Loucy (cell line): ENCODE results near the gene LRRC42.

Experiments
- H2AFZ ChIP-seq: fragments of 200-600 bp; sonication (generic); 2 replicates; pipeline ENCODE4 v1.6.0; 2016; ENCODE audit warnings: antibody characterized with exemption, mild to moderate bottlenecking, low read length, moderate library complexity
- H3F3A ChIP-seq: fragments of 200-600 bp; 2 replicates; pipeline ENCODE4 v1.6.0; 2016; ENCODE audit warnings: antibody characterized with exemption, low read depth, mild to moderate bottlenecking
- H3K27me3 ChIP-seq: fragments of 200-600 bp; sonication (generic); 2 replicates; pipeline ENCODE4 v1.6.1; 2014; ENCODE audit warnings: low read length, mild to moderate bottlenecking; ENCODE audit not compliant: insufficient read depth, poor library complexity, severe bottlenecking
- H3K36me3 ChIP-seq: fragments of 200-600 bp; sonication (generic); 2 replicates; pipeline ENCODE4 v1.6.1; 2016; ENCODE audit warnings: low read length; ENCODE audit not compliant: insufficient read depth
- H3K4me1 ChIP-seq: fragments of 200-600 bp; sonication (generic); 2 replicates; pipeline ENCODE4 v1.5.1; 2014; ENCODE audit warnings: low read length, mild to moderate bottlenecking; ENCODE audit not compliant: insufficient read depth, poor library complexity, severe bottlenecking
- H3K4me2 ChIP-seq: fragments of 200-600 bp; sonication (generic); 2 replicates; pipeline ENCODE4 v1.6.0; 2014; ENCODE audit warnings: antibody characterized with exemption, low read length, low read depth, mild to moderate bottlenecking; ENCODE audit not compliant: poor library complexity, severe bottlenecking
- H3K4me3 ChIP-seq: fragments of 200-600 bp; sonication (generic); 2 replicates; pipeline ENCODE4 v1.5.1; 2014; ENCODE audit warnings: low read length, mild to moderate bottlenecking, mixed read lengths; ENCODE audit not compliant: poor library complexity, severe bottlenecking
- H3K79me2 ChIP-seq: fragments of 200-600 bp; sonication (generic); 2 replicates; pipeline ENCODE4 v1.6.1; 2014; ENCODE audit warnings: low read length; ENCODE audit not compliant: insufficient read depth
- H3K9ac ChIP-seq: fragments of 200-600 bp; sonication (generic); 2 replicates; pipeline ENCODE4 v1.6.0; 2014; ENCODE audit warnings: mild to moderate bottlenecking, low read depth, low read length, moderate library complexity; ENCODE audit not compliant: poor library complexity, severe bottlenecking
- H3K9me2 ChIP-seq: fragments of 200-600 bp; sonication (generic); replicated peaks from 2 replicates; pipeline ENCODE4 v1.6.1; 2016; ENCODE audit warnings: low read depth, low read length, mixed read lengths
- H3K9me3 ChIP-seq: fragments of 200-600 bp; sonication (generic); 2 replicates; pipeline ENCODE4 v1.6.1; 2014; ENCODE audit warnings: mild to moderate bottlenecking, antibody characterized with exemption, low read length, low read depth; ENCODE audit not compliant: insufficient read depth
- H4K20me1 ChIP-seq: fragments of 200-600 bp; sonication (generic); 2 replicates; pipeline ENCODE4 v1.6.0; 2014; ENCODE audit warnings: antibody characterized with exemption, low read length, mild to moderate bottlenecking; ENCODE audit not compliant: insufficient read depth, poor library complexity, severe bottlenecking
- EZH2phosphoT487 ChIP-seq: fragments of 200-600 bp; IDR thresholded peaks from 2 replicates; pipeline ENCODE4 v1.6.1; 2018; ENCODE audit warnings: antibody characterized with exemption, mild to moderate bottlenecking, moderate library complexity, borderline replicate concordance
- TF ChIP-seq, protein P1 (sequence below): fragments of 200-600 bp; sonication (generic); conservative IDR thresholded peaks from 2 replicates; pipeline ENCODE4 v1.5.1; 2014; ENCODE audit warnings: mild to moderate bottlenecking, antibody characterized with exemption, low read length

The LRRC42 gene

DNA sequence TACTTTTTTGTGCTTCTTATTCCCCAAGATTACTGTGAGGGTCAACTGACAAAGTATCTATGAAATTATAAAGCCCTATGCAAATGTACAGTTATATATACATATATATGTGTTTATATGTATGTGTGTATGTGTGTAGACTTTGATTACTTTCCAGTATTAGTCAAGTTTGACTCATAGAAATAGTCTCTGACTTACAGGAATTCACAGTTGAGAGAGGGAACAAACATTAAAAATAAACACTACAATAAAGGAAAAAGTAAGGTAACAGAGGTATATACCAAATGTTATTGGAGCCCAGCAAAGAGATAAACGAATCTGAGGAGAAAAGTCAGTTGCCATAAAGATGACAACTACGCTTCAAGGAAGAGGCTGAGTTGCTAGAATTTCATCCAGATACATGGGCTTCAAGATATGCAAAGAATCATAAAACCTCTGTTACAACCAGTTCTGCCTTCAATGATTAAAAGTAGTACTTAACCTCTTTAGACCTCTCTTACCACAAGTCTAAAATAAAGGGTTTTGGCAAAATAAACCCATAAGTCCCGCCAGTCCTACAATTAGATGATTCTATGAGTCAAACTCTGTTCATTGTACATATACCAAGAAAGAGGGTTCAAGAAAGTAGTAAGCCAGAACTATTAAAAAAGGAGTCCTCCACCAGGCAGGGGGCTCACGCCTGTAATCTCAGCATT, 7.9 kb upstream of the LRRC42 start:
- Histone ChIP-seq H2AFZ (no peak overlapping the region), H3K36me3 (peaks cover 12% of the 10 kb centered on the region), H3K79me2 (peaks cover 44% of the 10 kb centered on the region), H3K9me2 (no peaks in the 10 kb centered on the region), H3K9ac (no peak overlapping the region), H3K9me3 (peaks cover 14% of the 10 kb centered on the region; the same call in 1 of the 2 replicates), H4K20me1 (peaks cover 14% of the 10 kb centered on the region), H3K27me3 (no peaks in the 10 kb centered on the region), H3F3A (peaks cover 7% of the 10 kb centered on the region; the same call in 1 of the 2 replicates), H3K4me3 (no peak overlapping the region), H3K4me2 (peak overlapping the region; percentile 42), H3K4me1 (peaks cover 38% of the 10 kb centered on the region)
- no peak for TF ChIP-seq EZH2phosphoT487
- TF ChIP-seq, protein P1, sequence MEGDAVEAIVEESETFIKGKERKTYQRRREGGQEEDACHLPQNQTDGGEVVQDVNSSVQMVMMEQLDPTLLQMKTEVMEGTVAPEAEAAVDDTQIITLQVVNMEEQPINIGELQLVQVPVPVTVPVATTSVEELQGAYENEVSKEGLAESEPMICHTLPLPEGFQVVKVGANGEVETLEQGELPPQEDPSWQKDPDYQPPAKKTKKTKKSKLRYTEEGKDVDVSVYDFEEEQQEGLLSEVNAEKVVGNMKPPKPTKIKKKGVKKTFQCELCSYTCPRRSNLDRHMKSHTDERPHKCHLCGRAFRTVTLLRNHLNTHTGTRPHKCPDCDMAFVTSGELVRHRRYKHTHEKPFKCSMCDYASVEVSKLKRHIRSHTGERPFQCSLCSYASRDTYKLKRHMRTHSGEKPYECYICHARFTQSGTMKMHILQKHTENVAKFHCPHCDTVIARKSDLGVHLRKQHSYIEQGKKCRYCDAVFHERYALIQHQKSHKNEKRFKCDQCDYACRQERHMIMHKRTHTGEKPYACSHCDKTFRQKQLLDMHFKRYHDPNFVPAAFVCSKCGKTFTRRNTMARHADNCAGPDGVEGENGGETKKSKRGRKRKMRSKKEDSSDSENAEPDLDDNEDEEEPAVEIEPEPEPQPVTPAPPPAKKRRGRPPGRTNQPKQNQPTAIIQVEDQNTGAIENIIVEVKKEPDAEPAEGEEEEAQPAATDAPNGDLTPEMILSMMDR, result no peak

DNA sequence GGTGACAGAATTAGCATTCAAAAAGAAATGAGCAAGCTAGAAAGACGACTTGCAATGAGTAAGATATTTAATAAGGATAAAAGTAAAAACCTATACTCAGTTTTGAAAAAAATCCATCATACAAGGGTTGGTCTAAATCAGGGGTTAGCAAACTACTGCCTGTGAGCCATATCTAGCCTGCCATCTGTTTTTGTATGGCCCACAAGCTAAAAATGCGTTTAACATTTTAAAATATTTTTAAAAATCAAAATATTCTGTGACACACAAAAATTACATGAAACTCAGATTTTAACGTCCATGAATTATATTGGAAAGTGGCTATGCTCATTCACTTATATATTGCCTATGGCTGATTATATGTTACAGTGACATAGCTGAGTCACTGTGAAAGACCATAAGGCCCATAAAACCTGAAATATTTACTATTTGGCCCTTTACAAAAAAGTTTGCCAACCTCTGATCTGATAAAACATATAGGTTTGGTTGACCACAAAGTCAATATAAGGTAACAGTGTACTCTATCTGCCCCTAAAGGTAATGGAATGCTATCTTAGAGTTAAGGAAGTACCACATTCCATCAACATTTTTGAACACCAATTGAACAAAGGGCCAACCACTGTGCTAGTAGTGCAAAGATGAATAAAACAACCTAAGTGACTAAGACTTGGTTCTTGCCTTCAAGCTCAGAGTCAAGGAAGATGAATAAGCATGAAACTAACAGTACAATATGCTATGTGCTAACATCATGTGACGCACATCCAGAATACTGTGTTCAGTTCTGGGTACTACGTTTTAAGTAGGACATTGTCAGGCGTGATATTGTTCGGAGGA, 3.8 kb upstream of the LRRC42 start:
- peak overlapping the region; percentile 84 for H3K9ac ChIP-seq
- H3F3A ChIP-seq, result peaks cover 7% of the 10 kb centered on the region; the same call in 1 of the 2 replicates
- H3K4me3 ChIP-seq, result peak overlapping the region; percentile 90
- peaks cover 16% of the 10 kb centered on the region for H4K20me1 ChIP-seq
- no peaks in the 10 kb centered on the region for H3K9me2 ChIP-seq
- H3K9me3 ChIP-seq, result no peaks in the 10 kb centered on the region
- H3K27me3 ChIP-seq, result no peaks in the 10 kb centered on the region
- H2AFZ ChIP-seq, result no peak overlapping the region
- peak overlapping the region; percentile 86 for H3K4me2 ChIP-seq
- peaks cover 61% of the 10 kb centered on the region for H3K4me1 ChIP-seq
- no peak for TF ChIP-seq EZH2phosphoT487
- TF ChIP-seq, protein P1, result no peak
- peaks cover 3% of the 10 kb centered on the region; the same call in 1 of the 2 replicates for H3K36me3 ChIP-seq
- H3K79me2 ChIP-seq, result peaks cover 73% of the 10 kb centered on the region

DNA sequence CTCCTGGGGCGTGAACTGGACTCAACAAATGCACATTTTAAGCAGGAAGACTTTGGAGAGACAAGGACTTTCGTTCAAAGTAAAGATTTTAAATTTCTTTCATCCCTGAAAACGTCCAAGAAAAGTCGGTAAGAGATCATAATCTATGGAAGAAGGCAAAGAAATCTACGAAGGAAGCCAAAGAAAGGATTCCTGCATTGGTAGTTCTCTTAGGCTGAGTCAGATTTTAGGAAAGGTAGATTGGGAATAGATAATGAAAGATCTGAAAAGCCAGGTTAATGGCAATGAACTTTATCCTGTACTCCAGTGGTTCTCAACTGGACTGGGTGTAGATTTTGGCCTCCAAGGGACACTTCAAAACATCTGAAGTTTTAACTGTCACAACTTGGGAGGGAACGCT, 3.1 kb upstream of the LRRC42 start:
- Histone ChIP-seq H3F3A (peaks cover 7% of the 10 kb centered on the region; the same call in 1 of the 2 replicates), H4K20me1 (peaks cover 16% of the 10 kb centered on the region), H2AFZ (no peak overlapping the region), H3K9me3 (no peaks in the 10 kb centered on the region), H3K4me1 (peaks cover 67% of the 10 kb centered on the region), H3K79me2 (peaks cover 74% of the 10 kb centered on the region), H3K36me3 (no peaks in the 10 kb centered on the region; the same call in 1 of the 2 replicates), H3K9ac (peak overlapping the region; percentile 84), H3K9me2 (no peaks in the 10 kb centered on the region), H3K4me2 (peak overlapping the region; percentile 86), H3K27me3 (no peaks in the 10 kb centered on the region), H3K4me3 (peak overlapping the region; percentile 90)
- TF ChIP-seq EZH2phosphoT487, result no peak
- TF ChIP-seq, protein P1, result no peak
